IMR-90 (cell line): Measurements from ENCODE around the gene HIVEP3.

Source experiments
- FOS ChIP-seq: fragments of 150-350 bp; IDR thresholded peaks from 2 replicates; pipeline ENCODE4 v1.6.1; 2016; ENCODE audit warnings: low read depth, low read length
- POLR2A ChIP-seq: IDR thresholded peaks from 2 replicates; pipeline ENCODE4 v1.6.1; 2012; ENCODE audit warnings: mild to moderate bottlenecking, low read depth, low read length
- RAD21 ChIP-seq: IDR thresholded peaks from 2 replicates; pipeline ENCODE4 v1.6.1; 2012; ENCODE audit warnings: low read length, improper control_type of control experiment
- TF ChIP-seq, protein P1 (sequence below): conservative IDR thresholded peaks from 2 replicates; pipeline ENCODE4 v1.5.1; 2012; ENCODE audit warnings: mild to moderate bottlenecking, low read depth, low read length, improper control_type of control experiment

GRCh38 chr1:41533016-41533730 lies 385.5 kb downstream of the HIVEP3 start:
- TF ChIP-seq, protein P1, sequence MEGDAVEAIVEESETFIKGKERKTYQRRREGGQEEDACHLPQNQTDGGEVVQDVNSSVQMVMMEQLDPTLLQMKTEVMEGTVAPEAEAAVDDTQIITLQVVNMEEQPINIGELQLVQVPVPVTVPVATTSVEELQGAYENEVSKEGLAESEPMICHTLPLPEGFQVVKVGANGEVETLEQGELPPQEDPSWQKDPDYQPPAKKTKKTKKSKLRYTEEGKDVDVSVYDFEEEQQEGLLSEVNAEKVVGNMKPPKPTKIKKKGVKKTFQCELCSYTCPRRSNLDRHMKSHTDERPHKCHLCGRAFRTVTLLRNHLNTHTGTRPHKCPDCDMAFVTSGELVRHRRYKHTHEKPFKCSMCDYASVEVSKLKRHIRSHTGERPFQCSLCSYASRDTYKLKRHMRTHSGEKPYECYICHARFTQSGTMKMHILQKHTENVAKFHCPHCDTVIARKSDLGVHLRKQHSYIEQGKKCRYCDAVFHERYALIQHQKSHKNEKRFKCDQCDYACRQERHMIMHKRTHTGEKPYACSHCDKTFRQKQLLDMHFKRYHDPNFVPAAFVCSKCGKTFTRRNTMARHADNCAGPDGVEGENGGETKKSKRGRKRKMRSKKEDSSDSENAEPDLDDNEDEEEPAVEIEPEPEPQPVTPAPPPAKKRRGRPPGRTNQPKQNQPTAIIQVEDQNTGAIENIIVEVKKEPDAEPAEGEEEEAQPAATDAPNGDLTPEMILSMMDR: no peak
- no peak for TF ChIP-seq POLR2A
- no peak for TF ChIP-seq RAD21
- TF ChIP-seq FOS: no peak
